HCT116 (cell line): ENCODE results near the gene GGA2.

Source experiments
- CTCF ChIP-seq, 3 experiments: fragments of 200-600 bp in 1 of 3; sonication (generic) in 1 of 3; IDR thresholded peaks in 2 of 3; conservative IDR thresholded peaks in 1 of 3; 2 replicates each; pipeline ENCODE4 v1.5.1; 2012 to 2017; ENCODE audit warnings: low read depth in 2 of 3, low read length in 2 of 3, antibody characterized with exemption in 1 of 3, borderline replicate concordance in 1 of 3, control low read depth in 1 of 3, mild to moderate bottlenecking in 1 of 3, mixed read lengths in 1 of 3, mixed run types in 1 of 3, moderate library complexity in 1 of 3; ENCODE audit not compliant: insufficient read depth in 1 of 3
- EGR1 ChIP-seq: IDR thresholded peaks from 2 replicates; pipeline ENCODE4 v1.6.1; 2012; ENCODE audit warnings: low read depth
- EZH2 ChIP-seq: fragments of 200-600 bp; sonication (generic); IDR thresholded peaks from 2 replicates; pipeline ENCODE4 v1.6.1; 2017; ENCODE audit warnings: antibody characterized with exemption, mixed run types
- EZH2phosphoT487 ChIP-seq: fragments of 200-600 bp; IDR thresholded peaks from 2 replicates; pipeline ENCODE4 v1.6.1; 2018; ENCODE audit warnings: antibody characterized with exemption, borderline replicate concordance
- POLR2A ChIP-seq: IDR thresholded peaks from 2 replicates; pipeline ENCODE4 v1.7.0; 2011; ENCODE audit warnings: borderline replicate concordance; ENCODE audit not compliant: insufficient read depth, insufficient read length; ENCODE audit errors: extremely low read depth
- POLR2AphosphoS5 ChIP-seq: IDR thresholded peaks from 2 replicates; pipeline ENCODE4 v1.6.1; 2011; ENCODE audit warnings: mild to moderate bottlenecking, low read depth, low read length, moderate library complexity
- RAD21 ChIP-seq: IDR thresholded peaks from 2 replicates; pipeline ENCODE4 v1.6.1; 2012; ENCODE audit warnings: low read depth, mild to moderate bottlenecking
- SIN3A ChIP-seq: IDR thresholded peaks from 2 replicates; pipeline ENCODE4 v1.6.1; 2012; ENCODE audit warnings: low read depth
- TCF7L2 ChIP-seq: IDR thresholded peaks from 2 replicates; pipeline ENCODE4 v1.7.0; 2011; ENCODE audit warnings: borderline replicate concordance, inconsistent platforms; ENCODE audit not compliant: insufficient read depth, insufficient read length; ENCODE audit errors: extremely low read depth
- YY1 ChIP-seq: IDR thresholded peaks from 2 replicates; pipeline ENCODE4 v1.6.1; 2011; ENCODE audit warnings: low read length, low read depth, moderate library complexity, mild to moderate bottlenecking; ENCODE audit not compliant: insufficient replicate concordance; ENCODE audit errors: extremely low read depth
- ZNF274 ChIP-seq: fragments of 200-500 bp; sonication (Bioruptor generic); IDR thresholded peaks from 2 replicates; pipeline ENCODE4 v1.6.1; 2014; ENCODE audit warnings: mild to moderate bottlenecking, low read depth, low read length, inconsistent platforms
- TF ChIP-seq, protein P1 (sequence below): IDR thresholded peaks from 2 replicates; pipeline ENCODE4 v1.6.1; 2012

- TF ChIP-seq YY1 (no peak), CTCF (IDR thresholded peaks at IDR 0.05 in 2 of 3, conservative IDR thresholded peaks at IDR 0.05 in 1 of 3; ENCODE audit: borderline replicate concordance in 1 of 3, insufficient read depth in 1 of 3, low read depth in 2 of 3, low read length in 2 of 3) (no peak), POLR2AphosphoS5 (no peak), RAD21 (no peak), EGR1 (no peak), POLR2A (no peak), ZNF274 (no peak), EZH2phosphoT487 (no peak), EZH2 (no peak), SIN3A (no peak), TCF7L2 (no peak)
- TF ChIP-seq, protein P1, sequence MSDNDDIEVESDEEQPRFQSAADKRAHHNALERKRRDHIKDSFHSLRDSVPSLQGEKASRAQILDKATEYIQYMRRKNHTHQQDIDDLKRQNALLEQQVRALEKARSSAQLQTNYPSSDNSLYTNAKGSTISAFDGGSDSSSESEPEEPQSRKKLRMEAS = no peak
Measured at GRCh38 chr16:23544436-23544835, 34.1 kb upstream of the GGA2 start.
